GM12892 (cell line): Measurements from ENCODE around the gene CCDC89.

Experiments
- POLR2A ChIP-seq: IDR thresholded peaks from 2 replicates; pipeline ENCODE4 v1.6.1; 2011; ENCODE audit warnings: low read depth, low read length, control low read depth
- POLR2AphosphoS5 ChIP-seq: IDR thresholded peaks from 2 replicates; pipeline ENCODE4 v1.6.1; 2011; ENCODE audit warnings: low read depth, low read length, control low read depth
- TAF1 ChIP-seq: IDR thresholded peaks from 2 replicates; pipeline ENCODE4 v1.6.1; 2011; ENCODE audit warnings: low read depth, mild to moderate bottlenecking, control low read depth, low read length, borderline replicate concordance

GRCh38 chr11:85695546-85695945, 9.6 kb upstream of the CCDC89 start:
- no peak for TF ChIP-seq POLR2AphosphoS5
- TF ChIP-seq POLR2A, result no peak
- no peak for TF ChIP-seq TAF1
